IMR-90 (cell line): ENCODE data around the gene EHD4. TPM values are rescaled to one million over a fixed set of nuclear protein-coding genes. Genes with fewer than 3 reads are reported as not detected.

ENCODE experiments used
- ATAC-seq: fragments of 200-7000 bp; cut with Tn5 transposase; 2 replicates; pipeline ENCODE4 v1.9.1; 2020; ENCODE audit warnings: low read depth, mild to moderate bottlenecking, moderate library complexity
- BruUV-seq: library from RNA; stranded (reverse); fragments of 400-500 nt; replicated peaks from 2 replicates; lab custom pipeline; 2021; lab: Mats Ljungman, UMichigan
- CTCF ChIA-PET: fragments of 300-600 bp; formaldehyde crosslinking; extraction: SDS; loops from one replicate; lab custom pipeline; 2021; ENCODE audit warnings: antibody characterized with exemption; lab: Yijun Ruan, JAX
- POLR2A ChIA-PET: fragments of 300-600 bp; sonication (Branson Sonifier 250); formaldehyde crosslinking; loops from one replicate; lab custom pipeline; 2022; ENCODE audit warnings: antibody characterized with exemption; ENCODE audit not compliant: unreplicated experiment; lab: Charles Lee
- DNase-seq: peaks from one replicate; pipeline ENCODE4 v3.0.0; 2013
- H2AFZ ChIP-seq: replicated peaks from 2 replicates; pipeline ENCODE3; 2013; ENCODE audit warnings: low read length, mild to moderate bottlenecking; ENCODE audit not compliant: poor library complexity
- H2AK5ac ChIP-seq: 2 replicates; pipeline ENCODE4 v1.6.1; 2013; ENCODE audit warnings: low read depth, low read length, inconsistent platforms
- H2AK9ac ChIP-seq: replicated peaks from 2 replicates; pipeline ENCODE3; 2013; ENCODE audit warnings: mild to moderate bottlenecking, low read depth, low read length, moderate library complexity; ENCODE audit not compliant: poor library complexity
- H2BK120ac ChIP-seq: 2 replicates; pipeline ENCODE4 v1.6.1; 2013; ENCODE audit warnings: low read depth, low read length, inconsistent platforms
- H2BK15ac ChIP-seq: 3 replicates; pipeline ENCODE4 v1.6.1; 2013; ENCODE audit warnings: low read depth, low read length, inconsistent platforms
- H2BK20ac ChIP-seq: 2 replicates; pipeline ENCODE4 v1.6.1; 2013; ENCODE audit warnings: low read depth, mild to moderate bottlenecking, inconsistent platforms, low read length, moderate library complexity
- H2BK5ac ChIP-seq: 2 replicates; pipeline ENCODE4 v1.6.1; 2013; ENCODE audit warnings: mild to moderate bottlenecking, low read depth, low read length, inconsistent platforms; ENCODE audit not compliant: poor library complexity, severe bottlenecking
- H3K14ac ChIP-seq: replicated peaks from 2 replicates; pipeline ENCODE4 v1.6.1; 2013; ENCODE audit warnings: low read depth, low read length, inconsistent platforms
- H3K18ac ChIP-seq: 2 replicates; pipeline ENCODE4 v1.6.1; 2013; ENCODE audit warnings: low read depth, low read length, control low read depth
- H3K23ac ChIP-seq: 2 replicates; pipeline ENCODE4 v1.6.1; 2013; ENCODE audit warnings: low read depth, low read length, inconsistent platforms
- H3K27ac ChIP-seq: 2 replicates; pipeline ENCODE4 v1.5.1; 2013; ENCODE audit warnings: mild to moderate bottlenecking, control low read depth, low read length; ENCODE audit not compliant: insufficient read depth
- H3K27me3 ChIP-seq: 2 replicates; pipeline ENCODE4 v1.6.1; 2013; ENCODE audit warnings: low read length; ENCODE audit not compliant: control insufficient read depth, insufficient read depth
- H3K36me3 ChIP-seq: 2 replicates; pipeline ENCODE4 v1.6.1; 2013; ENCODE audit warnings: low read length, mixed read lengths; ENCODE audit not compliant: control insufficient read depth, insufficient read depth
- H3K4ac ChIP-seq: 2 replicates; pipeline ENCODE4 v1.6.1; 2013; ENCODE audit warnings: low read depth, low read length, inconsistent platforms
- H3K4me1 ChIP-seq: 2 replicates; pipeline ENCODE4 v1.6.1; 2013; ENCODE audit warnings: low read length, mixed read lengths; ENCODE audit not compliant: control insufficient read depth, insufficient read depth
- H3K4me2 ChIP-seq: 2 replicates; pipeline ENCODE4 v1.6.1; 2013; ENCODE audit warnings: low read depth, mild to moderate bottlenecking, control low read depth, low read length, moderate library complexity
- H3K4me3 ChIP-seq: 2 replicates; pipeline ENCODE4 v1.5.1; 2013; ENCODE audit warnings: low read depth, mild to moderate bottlenecking, control low read depth, low read length, moderate library complexity; ENCODE audit not compliant: insufficient read depth
- H3K56ac ChIP-seq: 2 replicates; pipeline ENCODE4 v1.6.1; 2013; ENCODE audit warnings: low read length, inconsistent platforms; ENCODE audit not compliant: insufficient read depth; ENCODE audit errors: extremely low read depth
- H3K79me1 ChIP-seq, 2 experiments: 2 replicates each; pipeline ENCODE4 v1.6.1; 2013; ENCODE audit warnings: low read length in 2 of 2, inconsistent platforms in 1 of 2, low read depth in 1 of 2
- H3K9ac ChIP-seq: 2 replicates; pipeline ENCODE4 v1.6.1; 2013; ENCODE audit warnings: low read depth, low read length, control low read depth
- H3K9me1 ChIP-seq: 2 replicates; pipeline ENCODE4 v1.6.1; 2013; ENCODE audit warnings: low read length, inconsistent platforms; ENCODE audit not compliant: insufficient read depth
- H3K9me3 ChIP-seq: 2 replicates; pipeline ENCODE4 v1.6.1; 2013; ENCODE audit warnings: low read length; ENCODE audit not compliant: control insufficient read depth, insufficient read depth
- H4K20me1 ChIP-seq: 2 replicates; pipeline ENCODE4 v1.6.1; 2013; ENCODE audit warnings: low read length, inconsistent platforms; ENCODE audit not compliant: insufficient read depth
- H4K5ac ChIP-seq: 2 replicates; pipeline ENCODE4 v1.6.1; 2013; ENCODE audit warnings: mild to moderate bottlenecking, low read depth, low read length, control low read depth
- H4K8ac ChIP-seq, 2 experiments: 2 replicates each; pipeline ENCODE4 v1.6.1; 2013; ENCODE audit warnings: low read depth in 2 of 2, low read length in 2 of 2, control low read depth in 1 of 2, inconsistent platforms in 1 of 2
- H4K91ac ChIP-seq: 2 replicates; pipeline ENCODE4 v1.6.1; 2013; ENCODE audit warnings: low read depth, low read length, inconsistent platforms; ENCODE audit not compliant: insufficient read depth
- CEBPB ChIP-seq: IDR thresholded peaks from 2 replicates; pipeline ENCODE4 v1.6.1; 2012; ENCODE audit warnings: low read depth, low read length, improper control_type of control experiment
- CHD1 ChIP-seq: IDR thresholded peaks from 2 replicates; pipeline ENCODE4 v1.6.1; 2012; ENCODE audit warnings: low read depth, low read length, improper control_type of control experiment
- WGBS, 2 experiments: methylation state at CpG; one replicate each; pipeline versions ENCODE4 v1.1.5 to v1.1.7; 2013; ENCODE audit warnings: missing lambda C conversion rate in 2 of 2; ENCODE audit not compliant: insufficient read length in 1 of 2; ENCODE audit errors: extremely low coverage in 2 of 2; 5-methylcytosine and 5-hydroxymethylcytosine counted together
- dilution Hi-C: fragments of 300-500 bp; cut with HindIII; formaldehyde crosslinking; loops from one replicate; pipeline ENCODE4 v1.14.3; 2018; ENCODE audit warnings: low sequenced_read_pairs; ENCODE audit not compliant: unreplicated experiment
- in situ Hi-C: fragments of 300-500 bp; cut with MboI; formaldehyde crosslinking; loops from 3 replicates; pipeline ENCODE4 v1.14.3; 2019; ENCODE audit warnings: low sequenced_read_pairs, inconsistent platforms, mixed read lengths
- intact Hi-C: fragments of 100-400 bp; cut with micrococcal nuclease; formaldehyde crosslinking; loops from 2 replicates; pipeline ENCODE4 v1.10.0; 2022
- polyA plus RNA-seq, 3 experiments: library from polyadenylated mRNA; depleted of rRNA; stranded (reverse); fragments of >200 nt; gene quantifications; 2 replicates each; pipeline ENCODE4 v1.2.3, GENCODE V29; 2012; ENCODE audit warnings: low replicate concordance in 1 of 3
- total RNA-seq: library from RNA; depleted of rRNA; stranded (reverse); fragments of >200 nt; gene quantifications from 2 replicates; pipeline ENCODE4 v1.2.3, GENCODE V29; 2012

The EHD4 gene
- total and polyA plus RNA-seq, 2 of the 4 experiments (the other 2 are of a cell fraction), result 21.0 to 29.0 TPM

- intact Hi-C loops (no loop called here), dilution Hi-C loops (no loop called here), in situ Hi-C loops (no loop called here)
- Histone ChIP-seq H3K9me1 (no peaks in the 10 kb centered on the region), H4K5ac (no peak overlapping the region), H2AK5ac (no peak overlapping the region), H3K79me1 (no peaks in the 10 kb centered on the region), H3K27ac (no peak overlapping the region), H3K27me3 (peaks cover 60% of the 10 kb centered on the region), H4K20me1 (no peaks in the 10 kb centered on the region), H3K9ac (no peak overlapping the region), H2BK5ac (no peak overlapping the region), H2BK15ac (no peak overlapping the region), H3K4ac (no peak overlapping the region), H4K91ac (no peak overlapping the region), H2BK20ac (no peak overlapping the region), H3K14ac (no peak overlapping the region), H3K18ac (no peak overlapping the region), H3K56ac (no peak overlapping the region), H2AFZ (no peak overlapping the region), H3K9me3 (peaks cover 4% of the 10 kb centered on the region; the same call in 1 of the 2 replicates), H3K4me2 (no peak overlapping the region), H3K4me3 (no peak overlapping the region), H4K8ac (no peak overlapping the region), H2AK9ac (no peak overlapping the region), H2BK120ac (no peak overlapping the region), H3K23ac (no peak overlapping the region), H3K4me1 (no peaks in the 10 kb centered on the region), H3K36me3 (no peaks in the 10 kb centered on the region)
- TF ChIP-seq CHD1, result no peak
- 0 out of 2 replicates have a peak, but pooled peaks have one; percentile 11 for TF ChIP-seq CEBPB
- no peak for DNase-seq
- ChIA-PET CTCF (no interaction called here), POLR2A (no interaction called here)
- no TSS peak for BruUV-seq
- no peak for ATAC-seq
- WGBS, 2 experiments, result no CpG with 5 or more reads among the region's 6 CpGs
Measured at GRCh38 chr15:42018306-42019224, 46.2 kb upstream of the EHD4 start.
